HG02885 (cell line): Measurements from ENCODE around the gene PAQR3.
A peak's percentile ranks its signal among the peaks of the same experiment; 100 is the strongest.

Experiments
- ATAC-seq: cut with Tn5 transposase; IDR thresholded peaks from one replicate; pipeline ENCODE4 v1.9.1; 2021; ENCODE audit warnings: mild to moderate bottlenecking; ENCODE audit not compliant: unreplicated experiment, poor library complexity

The PAQR3 gene

GRCh38 chr4:78938868-78939666 lies at the start of gene PAQR3:
PAQR3 (minus strand) TSS chr4:78939438; CDS start chr4:78939224, 214 bp downstream.
- peak; percentile 98 for ATAC-seq

- no peak for ATAC-seq
Measured at GRCh38 chr4:78987683-78988082, 48.4 kb upstream of the PAQR3 start.

- no peak for ATAC-seq
Measured at GRCh38 chr4:78984593-78984992, 45.4 kb upstream of the PAQR3 start.

- ATAC-seq: no peak
Measured at GRCh38 chr4:78975865-78976264, 36.6 kb upstream of the PAQR3 start.

GRCh38 chr4:78971776-78972175 lies 32.5 kb upstream of the PAQR3 start:
- no peak for ATAC-seq

GRCh38 chr4:78971326-78971725 lies 32.1 kb upstream of the PAQR3 start:
- no peak for ATAC-seq

GRCh38 chr4:78962597-78963115 lies 23.4 kb upstream of the PAQR3 start:
- no peak for ATAC-seq

GRCh38 chr4:78960926-78961325 lies 21.7 kb upstream of the PAQR3 start:
- no peak for ATAC-seq

- ATAC-seq: no peak
Measured at GRCh38 chr4:78956975-78957374, 17.7 kb upstream of the PAQR3 start.

- ATAC-seq: peak; percentile 32
Measured at GRCh38 chr4:78953769-78954666, 14.8 kb upstream of the PAQR3 start.

- ATAC-seq: no peak
Measured at GRCh38 chr4:78953231-78953630, 14.0 kb upstream of the PAQR3 start.

GRCh38 chr4:78951862-78952472 lies 12.7 kb upstream of the PAQR3 start:
- peak; percentile 85 for ATAC-seq

GRCh38 chr4:78949735-78950134 lies 10.5 kb upstream of the PAQR3 start:
- ATAC-seq: no peak

GRCh38 chr4:78945651-78946179 lies 6.5 kb upstream of the PAQR3 start:
- no peak for ATAC-seq

- no peak for ATAC-seq
Measured at GRCh38 chr4:78944381-78944780, 5.1 kb upstream of the PAQR3 start.

GRCh38 chr4:78940752-78941151 lies 1.5 kb upstream of the PAQR3 start:
- no peak for ATAC-seq

GRCh38 chr4:78939667-78940008 lies 400 bp upstream of the PAQR3 start:
- ATAC-seq: peak; percentile 20

GRCh38 chr4:78938474-78938867 lies 767 bp downstream of the PAQR3 start:
- ATAC-seq: no peak

- no peak for ATAC-seq
Measured at GRCh38 chr4:78937837-78938236, 1.4 kb downstream of the PAQR3 start.

GRCh38 chr4:78936989-78937388 lies 2.2 kb downstream of the PAQR3 start:
- no peak for ATAC-seq
